Measurements from ENCODE around the gene CHEK1.

CHEK1 gene

GRCh38 chr11:125724125-125724524, 99.2 kb downstream of the CHEK1 start:
- Histone ChIP-seq H3K27me3 (ENCODE audit: control insufficient read depth, insufficient read depth, low read length) (no peaks in the 10 kb centered on the region), H3K9ac (ENCODE audit: low read length) (no peak overlapping the region), H3K9me3 (ENCODE audit: control insufficient read depth, low read length) (no peaks in the 10 kb centered on the region), H3K4me3 (ENCODE audit: low read length) (no peak overlapping the region), H3K36me3 (ENCODE audit: control insufficient read depth, insufficient read depth, low read length) (no peaks in the 10 kb centered on the region), H3K4me1 (ENCODE audit: control insufficient read depth, insufficient read depth, low read length) (no peaks in the 10 kb centered on the region)
